MCF 10A (cell line): ENCODE measurements around the gene TNFAIP2. TPM values are rescaled to one million over a fixed set of nuclear protein-coding genes. Genes with fewer than 3 reads are reported as not detected.

Source experiments
- BruUV-seq: library from RNA; stranded (reverse); fragments of 400-500 nt; replicated peaks from 2 replicates; lab custom pipeline; 2021; lab: Mats Ljungman, UMichigan
- CTCF ChIA-PET: fragments of 300-600 bp; sonication (Branson Sonifier 250); formaldehyde crosslinking; extraction: SDS; loops from one replicate; lab custom pipeline; 2021; ENCODE audit warnings: antibody characterized with exemption, inconsistent platforms; lab: Yijun Ruan, JAX
- POLR2A ChIA-PET: fragments of 300-600, 350-650 bp; sonication (Branson Sonifier 250); formaldehyde crosslinking; extraction: SDS; loops from one replicate; lab custom pipeline; 2020; ENCODE audit warnings: antibody characterized with exemption, inconsistent platforms; lab: Yijun Ruan, JAX
- DNase-seq: peaks from one replicate; pipeline ENCODE4 v3.0.0-alpha.2; 2018; ENCODE audit not compliant: unreplicated experiment
- H3K27ac Mint-ChIP-seq: one replicate; pipeline ENCODE4 v1.8.0; 2022; ENCODE audit warnings: mild to moderate bottlenecking, low read depth, mixed read lengths; ENCODE audit not compliant: unreplicated experiment
- H3K27me3 Mint-ChIP-seq: one replicate; pipeline ENCODE4 v1.8.0; 2022; ENCODE audit warnings: mixed read lengths; ENCODE audit not compliant: insufficient read depth, unreplicated experiment
- H3K36me3 Mint-ChIP-seq: one replicate; pipeline ENCODE4 v1.8.0; 2022; ENCODE audit warnings: mild to moderate bottlenecking, moderate library complexity, mixed read lengths; ENCODE audit not compliant: insufficient read depth, unreplicated experiment
- H3K4me1 Mint-ChIP-seq: one replicate; pipeline ENCODE4 v1.8.0; 2022; ENCODE audit warnings: mixed read lengths; ENCODE audit not compliant: insufficient read depth, unreplicated experiment
- H3K4me3 Mint-ChIP-seq: one replicate; pipeline ENCODE4 v1.8.0; 2022; ENCODE audit warnings: mild to moderate bottlenecking, moderate library complexity, mixed read lengths; ENCODE audit not compliant: unreplicated experiment
- H3K9me3 Mint-ChIP-seq: one replicate; pipeline ENCODE4 v1.8.0; 2022; ENCODE audit warnings: mixed read lengths; ENCODE audit not compliant: unreplicated experiment
- intact Hi-C: fragments of 100-400 bp; cut with micrococcal nuclease; formaldehyde crosslinking; loops from 2 replicates; pipeline ENCODE4 v1.14.1; 2022
- total RNA-seq: library from RNA; stranded (reverse); gene quantifications from 2 replicates; pipeline ENCODE4 v1.2.3, GENCODE V29; 2022
- TF ChIP-seq, protein P1 (sequence below): fragments of 200-600 bp; IDR thresholded peaks from one replicate; pipeline ENCODE4 v1.8.0; 2022; ENCODE audit warnings: antibody characterized with exemption, mild to moderate bottlenecking; ENCODE audit not compliant: unreplicated experiment

The TNFAIP2 gene
- total RNA-seq, 1 experiment from 2014 or later: 19.1 TPM

DNA sequence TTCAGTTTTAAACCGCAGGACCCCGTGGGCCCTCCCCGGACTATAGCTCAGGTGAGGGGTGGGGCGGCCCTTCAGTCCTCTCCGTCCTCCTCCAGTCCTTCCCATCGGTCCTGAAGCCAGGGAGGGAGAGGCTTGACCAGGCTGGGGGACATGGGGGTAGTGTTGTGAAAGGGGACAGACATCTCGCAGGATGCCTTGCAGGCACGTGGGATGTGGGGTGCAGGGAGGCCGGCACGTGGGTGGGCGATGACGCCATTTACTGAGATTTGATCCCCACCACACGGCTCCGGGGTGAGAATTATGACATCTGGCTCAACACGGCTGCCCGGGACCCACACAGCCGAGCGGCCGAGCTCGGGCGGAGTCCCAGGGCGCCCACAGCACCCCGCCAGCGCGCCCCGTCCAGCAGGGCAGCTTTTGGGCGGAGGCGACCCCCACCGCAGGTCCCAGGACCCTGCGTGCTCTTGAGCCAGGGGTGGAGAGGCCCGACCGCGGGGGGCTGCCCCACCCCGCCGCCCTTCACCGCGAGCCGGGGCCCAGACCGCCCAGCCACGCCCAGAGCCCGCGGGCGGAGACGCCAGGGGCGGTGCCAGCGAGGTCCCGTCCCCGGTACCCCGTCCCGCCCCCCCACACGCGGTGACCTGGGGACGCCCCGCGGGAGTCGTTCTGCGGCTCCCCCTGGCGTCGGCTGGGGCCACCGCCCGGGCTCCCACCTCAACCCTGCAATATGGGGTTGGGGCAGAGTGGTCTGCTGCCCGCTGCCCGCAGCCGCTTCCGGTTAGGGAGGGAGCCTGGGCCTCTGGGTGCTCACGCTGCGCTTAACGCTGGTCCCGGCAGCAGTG, 32.0 kb upstream of the TNFAIP2 start:
- intact Hi-C loops: no loop called here
- ChIA-PET POLR2A (no interaction called here), CTCF (interaction anchor here (0.7 to 2.1 kb wide), 3 partner anchors 12 to 201 kb away, joined by 3 to 7 read pairs (median 5); no protein-coding TSS in a partner anchor)
- Mint-ChIP-seq H3K4me1 (no peaks in the 10 kb centered on the region), H3K36me3 (no peaks in the 10 kb centered on the region), H3K4me3 (no peak overlapping the region), H3K27ac (peak overlapping the region; percentile 54), H3K27me3 (no peaks in the 10 kb centered on the region), H3K9me3 (no peaks in the 10 kb centered on the region)
- TF ChIP-seq, protein P1, sequence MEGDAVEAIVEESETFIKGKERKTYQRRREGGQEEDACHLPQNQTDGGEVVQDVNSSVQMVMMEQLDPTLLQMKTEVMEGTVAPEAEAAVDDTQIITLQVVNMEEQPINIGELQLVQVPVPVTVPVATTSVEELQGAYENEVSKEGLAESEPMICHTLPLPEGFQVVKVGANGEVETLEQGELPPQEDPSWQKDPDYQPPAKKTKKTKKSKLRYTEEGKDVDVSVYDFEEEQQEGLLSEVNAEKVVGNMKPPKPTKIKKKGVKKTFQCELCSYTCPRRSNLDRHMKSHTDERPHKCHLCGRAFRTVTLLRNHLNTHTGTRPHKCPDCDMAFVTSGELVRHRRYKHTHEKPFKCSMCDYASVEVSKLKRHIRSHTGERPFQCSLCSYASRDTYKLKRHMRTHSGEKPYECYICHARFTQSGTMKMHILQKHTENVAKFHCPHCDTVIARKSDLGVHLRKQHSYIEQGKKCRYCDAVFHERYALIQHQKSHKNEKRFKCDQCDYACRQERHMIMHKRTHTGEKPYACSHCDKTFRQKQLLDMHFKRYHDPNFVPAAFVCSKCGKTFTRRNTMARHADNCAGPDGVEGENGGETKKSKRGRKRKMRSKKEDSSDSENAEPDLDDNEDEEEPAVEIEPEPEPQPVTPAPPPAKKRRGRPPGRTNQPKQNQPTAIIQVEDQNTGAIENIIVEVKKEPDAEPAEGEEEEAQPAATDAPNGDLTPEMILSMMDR: peak; percentile 35
- no TSS peak for BruUV-seq
- no peak for DNase-seq

DNA sequence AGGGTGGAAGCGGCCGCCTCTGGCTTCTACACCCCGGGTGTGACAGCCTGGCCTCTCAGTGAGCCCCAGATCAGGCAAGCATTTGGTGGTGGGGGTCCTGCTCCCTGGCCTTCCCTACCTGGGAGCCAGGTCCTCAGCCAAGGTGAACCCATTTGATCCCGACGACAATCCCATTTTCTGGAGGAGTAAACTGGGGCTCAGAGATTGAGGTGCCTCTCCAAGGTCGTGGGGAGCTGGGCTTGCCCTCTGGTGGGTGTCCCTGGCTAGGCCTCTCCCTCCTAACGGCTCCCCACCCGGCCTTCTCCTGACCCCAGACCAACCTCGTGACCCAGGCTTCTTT, 31.4 kb upstream of the TNFAIP2 start:
- intact Hi-C loops: no loop called here
- H3K4me1 Mint-ChIP-seq: no peaks in the 10 kb centered on the region
- BruUV-seq: no TSS peak
- no peak for DNase-seq
- TF ChIP-seq, protein P1: no peak
- H3K4me3 Mint-ChIP-seq: no peak overlapping the region
- no peaks in the 10 kb centered on the region for H3K9me3 Mint-ChIP-seq
- ChIA-PET POLR2A (no interaction called here), CTCF (interaction anchor here (1.0 to 2.1 kb wide), 2 partner anchors 9 to 13 kb away, joined by 3 to 5 read pairs; no protein-coding TSS in a partner anchor)
- H3K27ac Mint-ChIP-seq: no peak overlapping the region
- no peaks in the 10 kb centered on the region for H3K27me3 Mint-ChIP-seq
- no peaks in the 10 kb centered on the region for H3K36me3 Mint-ChIP-seq

DNA sequence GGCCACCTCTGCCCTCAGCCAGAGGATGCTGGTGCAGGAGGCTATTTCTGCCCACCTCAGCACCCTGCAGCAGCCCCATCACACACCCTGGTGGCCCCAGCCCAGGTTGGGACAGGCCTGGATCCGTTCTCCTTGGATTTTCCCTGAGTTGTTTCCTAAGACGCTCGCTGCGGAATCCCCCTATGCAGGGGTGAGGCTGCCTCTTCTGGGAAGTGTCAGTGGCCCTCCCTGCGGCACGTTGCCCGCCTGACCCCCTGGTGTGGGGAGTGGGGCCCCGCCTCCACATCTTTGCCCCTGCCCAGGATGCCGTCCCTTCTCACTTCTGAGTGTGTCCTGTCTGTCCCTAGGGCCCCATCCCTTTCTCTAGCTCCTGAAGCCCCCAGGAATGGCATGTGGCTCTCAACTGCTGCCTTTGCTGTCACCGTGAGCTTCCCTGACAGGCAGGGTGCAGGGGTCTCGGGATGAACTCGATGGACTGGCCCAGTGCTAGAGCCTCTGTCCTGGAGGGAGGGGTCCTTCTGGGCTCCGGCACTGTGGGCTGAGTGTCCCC, 29.3 kb upstream of the TNFAIP2 start:
- no peaks in the 10 kb centered on the region for H3K27me3 Mint-ChIP-seq
- H3K9me3 Mint-ChIP-seq: no peaks in the 10 kb centered on the region
- TF ChIP-seq, protein P1: no peak
- CTCF ChIA-PET: no interaction called here
- DNase-seq: no peak
- no peak overlapping the region for H3K27ac Mint-ChIP-seq
- H3K4me1 Mint-ChIP-seq: no peaks in the 10 kb centered on the region
- no TSS peak for BruUV-seq
- intact Hi-C loops: no loop called here
- POLR2A ChIA-PET: no interaction called here
- H3K4me3 Mint-ChIP-seq: no peak overlapping the region
- no peaks in the 10 kb centered on the region for H3K36me3 Mint-ChIP-seq

DNA sequence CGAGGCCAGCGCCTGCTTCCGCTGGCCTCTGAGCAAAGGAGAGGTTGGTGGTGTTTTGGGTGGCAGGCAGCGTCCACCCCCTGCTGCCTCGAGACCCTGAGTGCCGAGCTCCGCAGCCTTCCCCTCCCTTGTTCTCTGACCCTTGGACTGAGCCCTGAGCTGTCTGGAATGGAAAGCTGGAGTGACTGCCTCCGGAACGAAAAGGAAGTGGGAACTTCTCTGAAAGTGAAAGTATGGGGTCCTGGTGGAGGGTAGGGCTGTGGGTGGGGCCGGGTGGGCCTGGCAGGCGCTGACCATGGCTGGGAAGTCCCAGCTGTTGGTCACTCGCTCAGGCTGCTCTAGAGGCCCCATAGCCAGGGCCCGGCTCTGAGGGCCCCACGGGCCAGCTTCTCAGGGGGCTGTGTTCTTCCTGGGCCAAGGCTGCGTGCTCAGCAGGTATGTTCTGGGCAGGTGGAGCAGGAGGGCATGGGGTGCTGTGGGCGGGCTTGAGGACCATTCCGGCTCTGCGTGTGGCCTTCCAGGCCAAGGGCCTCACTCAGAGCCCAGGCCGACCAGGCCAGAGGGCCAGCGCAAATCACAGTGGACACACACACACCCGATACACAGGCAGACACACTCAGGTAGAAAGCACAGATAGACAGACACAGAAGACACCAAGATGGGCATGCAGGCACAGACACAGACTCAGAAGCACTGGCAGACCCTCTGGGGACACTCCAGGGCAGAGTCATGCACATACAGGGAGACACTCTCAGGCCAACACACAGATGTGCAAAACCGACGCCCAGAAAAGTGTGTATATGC, 28.7 kb upstream of the TNFAIP2 start, which contains the start of gene EXOC3L4:
EXOC3L4 (plus strand) TSS at position 320 of the 804 bp plus-strand sequence. CDS start 5,495 bp downstream, outside the sequence.
- H3K4me3 Mint-ChIP-seq: no peak within 1 kb of the TSS
- TF ChIP-seq, protein P1: no peak
- no peaks in the 10 kb centered on the region for H3K9me3 Mint-ChIP-seq
- no TSS peak for BruUV-seq
- POLR2A ChIA-PET: interaction anchor here (0.6 kb wide), 1 partner anchor 18 kb away, joined by 3 read pairs; no protein-coding TSS in a partner anchor
- intact Hi-C loops: no loop called here
- no peaks in the 10 kb centered on the region for H3K36me3 Mint-ChIP-seq
- no peaks in the 10 kb centered on the region for H3K27me3 Mint-ChIP-seq
- no peak within 1 kb of the TSS for H3K27ac Mint-ChIP-seq
- DNase-seq: no peak
- H3K4me1 Mint-ChIP-seq: no peaks in the 10 kb centered on the region
- CTCF ChIA-PET: no interaction called here
